Measurements from ENCODE around the gene SENP8. TPM values are rescaled to one million over a fixed set of nuclear protein-coding genes. Genes with fewer than 3 reads are reported as not detected.
"Not testable (repeated sequence)": the region's sequence is repeated elsewhere in the genome, so short reads cannot be mapped to it uniquely, and the experiment has no call there.

Gene SENP8
- 1.1 and 1.2 TPM in 2 replicates for total RNA-seq

GRCh38 chr15:72118017-72118978 is at the start of gene SENP8, which contains the start of gene MYO9A:
TSS of gene SENP8 (plus strand) at chr15:72118403. CDS start at chr15:72139624, 21,221 bp downstream.
TSS of gene MYO9A (minus strand) at chr15:72118150. CDS start at chr15:72046563, 71,587 bp downstream.
- peak; percentile 98 to 99 for DNase-seq (ENCODE audit: low read depth in 2 of 2)

GRCh38 chr15:72068856-72069255 is 49.3 kb upstream of the SENP8 start:
- no peak for DNase-seq (ENCODE audit: low read depth in 2 of 2)

DNA sequence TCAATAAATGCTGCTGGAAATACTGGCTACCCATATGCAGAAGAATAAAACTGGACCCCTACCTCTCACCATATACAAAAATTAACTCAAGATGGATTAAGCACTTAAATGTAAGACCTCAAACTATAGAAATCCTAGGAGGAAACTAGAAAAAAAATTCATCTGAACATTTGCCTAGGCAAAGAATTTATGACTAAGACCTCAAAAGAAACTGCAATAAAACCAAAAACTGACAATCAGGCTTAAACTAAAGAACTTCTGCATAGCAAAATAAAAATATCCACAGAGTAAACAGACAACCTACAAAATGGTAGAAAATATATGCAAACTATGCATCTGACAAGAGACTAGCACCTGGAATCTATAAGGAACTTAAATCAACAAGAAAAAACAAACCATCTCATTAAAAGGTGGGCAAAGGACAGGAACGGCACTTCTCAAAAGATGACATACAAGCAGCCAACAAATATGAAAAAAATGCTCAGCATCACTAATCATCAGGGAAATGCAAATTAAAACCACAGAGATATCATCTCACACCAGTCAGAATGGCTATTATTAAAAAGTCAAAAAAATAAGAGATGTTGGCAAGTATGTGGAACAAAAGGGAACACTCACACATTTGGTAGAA is 47.3 kb upstream of the SENP8 start:
- no peak for DNase-seq (ENCODE audit: low read depth in 2 of 2)

- not testable (repeated sequence) for DNase-seq (ENCODE audit: low read depth in 2 of 2)
Observed at GRCh38 chr15:72071448-72071825, 46.8 kb upstream of the SENP8 start.

- no peak for DNase-seq (ENCODE audit: low read depth in 2 of 2)
Observed at GRCh38 chr15:72074335-72075060, 43.7 kb upstream of the SENP8 start.

GRCh38 chr15:72077950-72078349 is 40.3 kb upstream of the SENP8 start:
- DNase-seq (ENCODE audit: low read depth in 2 of 2) = no peak

DNA sequence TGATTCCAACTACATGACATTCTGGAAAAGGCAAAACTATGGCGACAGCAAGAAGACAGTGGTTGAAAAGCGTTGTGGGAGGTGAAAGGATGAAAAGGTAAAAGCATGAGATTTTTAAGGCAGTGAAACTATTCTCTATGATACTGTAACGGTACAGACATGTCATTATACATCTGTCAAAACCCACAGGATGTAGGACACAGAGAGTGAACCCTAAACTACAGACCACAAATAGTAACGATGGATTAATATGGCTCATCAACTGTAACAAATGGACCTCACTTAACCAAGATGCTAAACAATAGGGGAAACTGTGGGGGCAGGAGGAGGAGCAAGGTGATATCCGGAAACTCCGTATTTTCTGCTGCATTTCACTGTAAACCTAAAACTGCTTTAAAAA is 39.3 kb upstream of the SENP8 start:
- DNase-seq (ENCODE audit: low read depth in 2 of 2) = no peak

- no peak for DNase-seq (ENCODE audit: low read depth in 2 of 2)
Observed at GRCh38 chr15:72082176-72082575, 36.0 kb upstream of the SENP8 start.

DNA sequence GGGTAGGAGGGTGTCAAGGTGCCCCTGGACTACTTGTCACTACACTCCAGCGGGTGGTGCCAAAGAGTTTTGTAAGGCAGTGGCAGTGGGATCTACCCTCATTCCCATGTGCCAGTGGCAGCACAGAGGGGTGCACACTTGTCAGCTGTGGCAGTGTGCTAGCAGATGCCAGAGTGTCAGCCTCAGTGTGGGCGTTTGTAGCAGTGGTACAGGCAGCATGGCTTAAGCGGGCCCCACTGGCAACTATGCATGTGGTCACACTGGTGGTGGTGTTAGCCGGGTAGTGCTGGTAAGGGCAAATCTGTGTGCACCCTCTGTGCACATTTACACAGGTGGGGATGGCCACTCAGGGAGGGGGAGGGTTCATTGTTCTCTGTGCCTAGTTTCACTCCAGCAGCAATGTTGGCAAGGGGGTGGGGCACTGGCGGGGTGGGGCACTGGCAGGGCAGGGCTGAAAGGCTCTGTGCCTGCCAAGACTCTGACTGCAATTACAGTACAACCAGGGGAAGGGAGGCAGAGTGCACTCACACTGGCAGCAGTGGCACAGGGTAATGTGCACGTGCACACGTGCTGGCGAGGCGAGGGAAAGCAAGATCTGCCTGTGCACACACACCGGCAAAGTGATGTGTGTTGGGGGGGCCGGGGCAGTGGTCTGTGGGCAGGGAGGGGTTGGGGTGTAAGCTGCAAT is 32.0 kb upstream of the SENP8 start:
- no peak for DNase-seq (ENCODE audit: low read depth in 2 of 2)

DNA sequence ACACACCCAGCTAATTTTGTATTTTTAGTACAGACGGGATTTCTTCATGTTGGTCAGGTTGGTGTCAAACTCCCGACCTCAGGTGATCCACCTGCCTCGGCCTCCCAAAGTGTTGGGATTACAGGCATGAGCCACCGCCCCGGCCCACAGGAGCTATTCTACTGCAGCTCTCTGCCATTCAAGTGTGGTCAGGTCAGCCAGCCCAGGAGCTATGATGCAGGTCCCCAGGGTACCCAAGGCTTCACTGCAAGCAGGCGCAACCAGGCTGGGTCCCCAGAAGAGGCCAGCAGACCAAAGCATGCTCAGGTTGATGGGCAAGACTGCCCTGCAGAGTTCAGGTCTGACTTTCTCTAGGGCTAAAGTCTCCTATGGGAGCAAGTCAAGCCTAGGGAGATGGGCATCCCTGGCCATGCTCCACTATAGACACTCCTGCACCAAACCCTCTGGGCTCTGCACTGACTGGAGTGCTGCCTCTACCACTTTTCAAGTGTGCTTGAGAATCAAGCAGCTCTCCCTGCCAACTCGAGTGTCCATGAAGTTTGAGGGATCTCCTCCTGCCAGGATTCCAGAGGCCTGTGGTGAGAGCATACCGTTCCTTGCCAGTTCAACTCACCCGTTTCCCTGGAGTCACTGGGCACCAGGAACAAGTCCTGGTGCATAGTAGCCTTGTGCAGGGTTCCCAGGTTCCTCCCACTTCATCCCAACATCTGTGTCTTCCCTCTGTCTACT is 31.1 kb upstream of the SENP8 start:
- DNase-seq (ENCODE audit: low read depth in 2 of 2) = no peak

GRCh38 chr15:72092006-72092405 is 26.2 kb upstream of the SENP8 start:
- no peak for DNase-seq (ENCODE audit: low read depth in 2 of 2)

- DNase-seq (ENCODE audit: low read depth in 2 of 2) = no peak
Observed at GRCh38 chr15:72092691-72093090, 25.5 kb upstream of the SENP8 start.

DNA sequence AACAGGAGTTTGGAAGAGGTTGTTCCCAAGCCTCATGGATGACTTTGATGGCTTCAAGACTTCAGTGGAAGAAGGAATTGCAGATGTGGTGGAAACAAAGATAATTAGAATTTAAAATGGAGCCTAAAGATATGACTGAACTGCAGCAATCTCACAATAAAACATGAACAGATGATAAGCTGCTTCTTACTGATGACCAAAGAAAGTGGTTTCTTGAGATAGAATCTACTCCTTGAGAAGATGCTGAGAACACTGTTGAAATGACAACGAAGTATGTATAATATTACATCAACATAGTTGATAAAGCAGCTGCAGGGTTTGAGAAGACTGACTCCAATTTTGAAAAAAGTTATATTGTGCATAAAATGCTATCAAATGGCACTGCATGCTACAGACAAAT is 21.4 kb upstream of the SENP8 start:
- no peak for DNase-seq (ENCODE audit: low read depth in 2 of 2)

GRCh38 chr15:72098040-72098439 is 20.2 kb upstream of the SENP8 start:
- no peak for DNase-seq (ENCODE audit: low read depth in 2 of 2)

- no peak for DNase-seq (ENCODE audit: low read depth in 2 of 2)
Observed at GRCh38 chr15:72099155-72099554, 19.0 kb upstream of the SENP8 start.

DNA sequence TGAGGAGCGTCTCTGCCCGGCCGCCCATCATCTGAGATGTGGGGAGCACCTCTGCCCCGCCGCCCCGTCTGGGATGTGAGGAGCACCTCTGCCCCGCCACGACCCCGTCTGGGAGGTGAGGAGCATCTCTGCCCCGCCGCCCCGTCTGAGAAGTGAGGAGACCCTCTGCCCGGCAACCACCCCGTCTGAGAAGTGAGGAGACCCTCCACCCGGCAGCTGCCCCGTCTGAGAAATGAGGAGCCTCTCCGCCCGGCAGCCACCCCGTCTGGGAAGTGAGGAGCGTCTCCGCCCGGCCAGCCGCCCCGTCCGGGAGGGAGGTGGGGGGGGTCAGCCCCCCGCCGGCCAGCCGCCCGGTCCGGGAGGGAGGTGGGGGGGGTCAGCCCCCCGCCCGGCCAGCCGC is 17.7 kb upstream of the SENP8 start:
- DNase-seq (ENCODE audit: low read depth in 2 of 2) = not testable (repeated sequence)

DNA sequence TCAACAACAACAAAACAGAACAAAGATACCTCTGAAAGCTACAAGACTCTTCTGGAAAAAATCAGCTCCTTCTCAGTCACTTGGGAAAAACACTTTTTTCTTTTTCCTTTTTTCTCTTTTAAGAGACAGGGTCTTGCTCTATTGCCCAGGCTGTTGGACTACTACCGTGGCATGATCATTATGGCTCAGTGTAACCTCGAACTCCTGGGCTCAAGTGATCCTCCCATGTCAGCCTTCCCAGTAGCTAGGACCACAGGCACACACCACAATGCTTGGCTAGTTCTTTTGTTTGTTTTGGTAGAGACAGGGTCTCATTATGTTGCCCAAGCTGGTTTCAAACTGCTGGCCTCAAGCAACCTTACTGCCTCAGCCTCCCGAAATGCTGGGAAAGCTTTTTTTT is 13.1 kb upstream of the SENP8 start:
- DNase-seq (ENCODE audit: low read depth in 2 of 2) = no peak

- DNase-seq (ENCODE audit: low read depth in 2 of 2) = no peak
Observed at GRCh38 chr15:72106068-72106467, 12.1 kb upstream of the SENP8 start.

GRCh38 chr15:72110355-72110754 is 7.8 kb upstream of the SENP8 start:
- no peak for DNase-seq (ENCODE audit: low read depth in 2 of 2)

DNA sequence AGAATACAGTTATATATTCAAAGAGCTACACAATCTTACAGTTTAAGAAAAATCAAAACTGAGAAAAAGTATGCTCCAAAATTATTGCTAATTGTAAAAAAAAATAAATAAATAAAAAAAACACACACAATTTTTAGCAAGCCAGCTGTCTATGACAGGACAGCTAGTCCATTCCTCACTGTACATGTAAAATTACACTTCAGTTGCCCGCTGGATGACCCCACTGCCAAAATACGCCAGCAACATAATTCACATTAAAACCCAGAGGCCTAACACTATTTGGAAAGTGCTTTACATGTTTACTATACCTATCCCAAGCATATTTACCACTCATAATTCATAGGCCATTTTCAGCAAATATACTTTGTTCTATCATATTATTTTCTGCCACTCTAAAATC is 6.1 kb upstream of the SENP8 start:
- DNase-seq (ENCODE audit: low read depth in 2 of 2) = no peak

DNA sequence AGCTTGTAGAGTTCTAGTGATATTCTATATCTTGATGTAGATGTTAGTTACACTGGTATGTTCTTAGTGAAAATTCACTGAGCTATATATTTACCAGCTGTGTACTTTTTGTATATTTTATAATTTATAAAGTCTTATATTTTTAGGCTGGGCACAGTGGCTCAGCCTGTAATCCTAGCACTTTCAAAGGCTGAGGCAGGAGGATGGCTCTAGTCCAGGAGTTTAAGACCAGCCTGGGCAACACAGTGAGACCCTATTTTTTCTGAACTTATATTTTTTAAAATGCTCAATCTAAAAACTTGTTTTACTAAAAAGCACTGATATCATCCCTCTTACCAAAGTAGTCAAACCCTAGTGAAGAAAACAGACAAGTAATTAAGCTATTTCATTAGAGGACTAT is 5.4 kb upstream of the SENP8 start:
- DNase-seq (ENCODE audit: low read depth in 2 of 2) = no peak

Measured in lung microvascular endothelial cell (primary cell).